ENCODE data around the gene YARS2. TPM values are rescaled to one million over a fixed set of nuclear protein-coding genes. Genes with fewer than 3 reads are reported as not detected.

Gene YARS2
- total RNA-seq, 1 experiment from 2014 or later = 41.4 TPM

GRCh38 chr12:32718926-32719325 lies 36.8 kb downstream of the YARS2 start:
- DNase-seq = no peak
- Histone ChIP-seq H2BK15ac (ENCODE audit: low read depth, low read length) (no peak overlapping the region), H2BK12ac (ENCODE audit: insufficient read length, low read depth, low read length) (no peak overlapping the region), H3K14ac (ENCODE audit: insufficient read depth, low read length) (no peak overlapping the region), H2AFZ (ENCODE audit: low read length) (no peak overlapping the region), H3K18ac (ENCODE audit: insufficient read length, low read depth, low read length) (no peak overlapping the region), H3T11ph (ENCODE audit: low read length) (no peak overlapping the region), H3K23ac (ENCODE audit: insufficient read length, low read depth, low read length) (no peak overlapping the region), H3K4ac (ENCODE audit: low read depth, low read length) (no peak overlapping the region), H4K8ac (replicated peaks; ENCODE audit: insufficient read length, low read depth, low read length) (no peak overlapping the region), H3K27me3 (ENCODE audit: insufficient read depth, low read length) (no peaks in the 10 kb centered on the region), H4K5ac (ENCODE audit: insufficient read length, low read depth, low read length) (no peak overlapping the region), H3K9ac (ENCODE audit: extremely low read depth, insufficient read length, low read length) (no peak overlapping the region), H3K56ac (ENCODE audit: insufficient read length, low read depth, low read length) (no peak overlapping the region), H3K79me1 (ENCODE audit: insufficient read depth, low read depth, low read length, poor library complexity, severe bottlenecking) (no peaks in the 10 kb centered on the region), H2BK120ac (ENCODE audit: low read depth, low read length, poor library complexity, severe bottlenecking) (no peak overlapping the region), H3K23me2 (ENCODE audit: insufficient read length, low read depth, low read length, poor library complexity, severe bottlenecking) (no peaks in the 10 kb centered on the region), H2BK20ac (ENCODE audit: low read depth, low read length, poor library complexity, severe bottlenecking) (no peak overlapping the region), H3K27ac (ENCODE audit: insufficient read length, low read depth, low read length) (no peak overlapping the region), H3K4me1 (ENCODE audit: insufficient read depth, low read length) (no peaks in the 10 kb centered on the region), H4K20me1 (ENCODE audit: control insufficient read depth, insufficient read depth, insufficient read length) (no peaks in the 10 kb centered on the region), H3K4me2 (ENCODE audit: insufficient read depth, insufficient read length, low read length) (no peak overlapping the region), H4K91ac (ENCODE audit: insufficient read length, low read depth, low read length) (no peak overlapping the region), H2BK5ac (ENCODE audit: insufficient read length, low read length) (no peak overlapping the region), H3K9me3 (ENCODE audit: control insufficient read depth, low read depth, low read length) (no peaks in the 10 kb centered on the region), H2AK5ac (ENCODE audit: insufficient read length, low read length) (no peak overlapping the region), H3K79me2 (ENCODE audit: insufficient read depth, low read length) (no peaks in the 10 kb centered on the region)
- H3K36me3 Mint-ChIP-seq (ENCODE audit: insufficient read depth in 1 of 3, low read depth in 3 of 3) = peaks cover 13 to 51% (median 29%) of the 10 kb centered on the region in 3 experiments
- TF ChIP-seq CTCF (conservative IDR thresholded peaks at IDR 0.05) = no peak
- no peak overlapping the region for H3K4me3 Mint-ChIP-seq
- no peaks in the 10 kb centered on the region for H3K27me3 Mint-ChIP-seq (ENCODE audit: low read depth)
- no CpG with 5 or more reads among the region's 2 CpGs for WGBS (ENCODE audit: extremely low coverage, insufficient read length, low lambda C conversion rate)
- no peak overlapping the region for H3K27ac Mint-ChIP-seq
- H3K4me1 Mint-ChIP-seq = no peaks in the 10 kb centered on the region
- H3K9me3 Mint-ChIP-seq = no peaks in the 10 kb centered on the region
